GM19397 (cell line): ENCODE results near the gene EID2.

ENCODE experiments used
- ATAC-seq: cut with Tn5 transposase; IDR thresholded peaks from one replicate; pipeline ENCODE4 v1.9.1; 2021; ENCODE audit warnings: mild to moderate bottlenecking, moderate library complexity; ENCODE audit not compliant: unreplicated experiment

EID2 gene

DNA sequence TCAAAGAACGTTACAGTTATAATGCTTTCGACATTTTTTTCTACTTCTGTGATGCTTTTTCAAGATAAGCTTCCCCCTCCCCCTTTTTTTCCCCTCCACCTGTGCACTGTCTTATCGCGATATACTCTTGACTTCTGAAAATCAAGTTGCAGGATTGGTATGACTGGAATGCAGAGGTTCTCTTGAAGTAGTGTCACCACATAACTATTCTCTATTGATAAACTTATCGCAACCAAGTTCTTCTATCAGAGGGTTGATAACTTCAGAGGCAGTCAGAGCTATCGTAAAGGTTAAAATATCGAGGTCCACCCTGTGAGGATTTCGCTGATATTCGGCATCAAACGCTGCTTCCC is 820 bp downstream of the EID2 start:
- no peak for ATAC-seq

DNA sequence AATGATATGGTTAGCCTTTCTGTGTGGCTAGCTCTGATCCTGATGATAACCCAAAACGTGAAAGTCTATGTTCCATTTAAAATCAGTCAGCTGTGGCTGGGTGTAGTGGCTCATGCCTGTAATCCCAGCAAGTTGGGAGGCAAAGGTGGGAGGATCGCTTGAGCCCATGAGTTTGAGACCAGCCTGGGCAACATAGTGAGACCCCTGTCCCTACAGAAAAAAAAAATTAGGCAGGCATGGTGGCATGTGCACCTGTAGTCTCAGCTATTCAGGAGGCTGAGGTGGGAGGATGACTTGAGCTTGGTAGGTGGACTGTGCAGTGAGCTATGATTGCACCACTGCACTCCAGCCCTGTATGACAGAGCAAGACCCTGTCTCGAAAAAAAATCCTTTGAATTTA is 6.2 kb downstream of the EID2 start:
- ATAC-seq, result no peak

- peak; percentile 22 for ATAC-seq
Observed at GRCh38 chr19:39533003-39533512, 6.9 kb downstream of the EID2 start.

- ATAC-seq, result peak; percentile 87
Observed at GRCh38 chr19:39532233-39533002, 7.5 kb downstream of the EID2 start, which contains the start of gene EID2B. Gene EID2B, minus strand, starts transcription at chr19:39532852. Its CDS starts 50 bp downstream, at chr19:39532802.

- ATAC-seq, result no peak
Observed at GRCh38 chr19:39531834-39532232, 8.1 kb downstream of the EID2 start.

GRCh38 chr19:39525205-39525604 is 14.8 kb downstream of the EID2 start:
- no peak for ATAC-seq

GRCh38 chr19:39524495-39524894 is 15.5 kb downstream of the EID2 start:
- no peak for ATAC-seq

GRCh38 chr19:39520541-39521484 is 19.1 kb downstream of the EID2 start:
- ATAC-seq, result no peak

GRCh38 chr19:39518975-39519374 is 21.0 kb downstream of the EID2 start:
- ATAC-seq, result no peak

DNA sequence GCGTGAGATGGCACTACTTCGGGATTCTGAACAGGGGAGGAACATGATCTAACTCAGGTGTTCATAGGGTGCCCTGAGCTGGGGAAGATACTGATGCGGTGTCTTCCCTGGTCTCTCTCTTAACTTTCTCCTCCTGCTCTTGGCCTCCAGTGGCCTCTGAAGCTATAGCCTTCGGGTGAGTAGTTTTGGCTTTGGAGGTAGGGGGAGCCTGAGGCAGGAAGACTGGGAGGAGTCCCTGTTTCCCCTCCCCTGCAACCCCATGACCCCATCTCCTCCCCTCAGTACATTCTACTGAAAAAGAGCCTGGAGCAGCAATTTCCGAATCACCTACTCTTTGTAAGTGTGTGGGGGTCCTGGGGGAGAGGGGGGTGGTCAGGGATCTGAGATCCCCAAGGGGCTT is 21.5 kb downstream of the EID2 start:
- no peak for ATAC-seq

DNA sequence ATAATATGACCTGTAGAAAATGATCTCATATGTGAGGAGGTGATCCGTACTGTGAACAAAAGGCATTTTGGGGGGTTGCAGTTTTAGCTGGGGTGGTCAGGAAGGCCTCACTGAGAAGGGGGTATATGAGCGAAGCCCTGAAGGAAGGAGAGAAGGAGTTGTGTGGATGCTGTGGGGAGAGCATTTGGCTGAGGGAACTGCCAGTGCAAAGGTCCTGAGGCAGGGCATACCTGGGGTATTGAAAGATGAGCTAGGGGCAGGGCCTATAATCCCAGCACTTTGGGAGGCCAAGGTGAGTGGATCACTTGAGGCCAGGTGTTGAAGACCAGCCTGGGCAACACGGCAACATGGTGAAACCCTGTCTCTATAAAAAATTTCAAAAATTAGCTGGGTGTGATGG is 22.5 kb downstream of the EID2 start:
- ATAC-seq, result no peak

DNA sequence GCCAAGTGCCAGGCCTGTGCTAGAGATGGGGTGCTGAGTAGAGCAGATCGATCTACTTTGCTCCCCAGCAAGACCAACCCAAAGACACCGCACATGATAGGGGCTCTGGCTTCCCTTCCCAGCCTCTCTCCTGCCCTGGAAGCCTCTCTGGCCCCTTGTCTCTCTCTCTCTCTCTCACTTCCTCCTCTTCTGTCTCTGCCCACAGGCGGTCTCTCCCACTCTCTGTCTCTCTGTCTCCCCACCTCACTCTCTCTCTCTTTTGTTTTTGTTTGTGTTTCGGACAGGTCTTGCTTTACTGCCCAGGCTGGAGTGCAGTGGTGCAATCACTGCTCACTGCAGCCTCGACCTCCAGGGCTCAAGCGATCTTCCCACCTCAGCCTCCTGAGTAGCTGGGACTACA is 23.7 kb downstream of the EID2 start:
- no peak for ATAC-seq

GRCh38 chr19:39515551-39516191 is 24.3 kb downstream of the EID2 start:
- ATAC-seq, result no peak

- no peak for ATAC-seq
Observed at GRCh38 chr19:39514840-39515550, 25.0 kb downstream of the EID2 start, which contains the start of gene SELENOV. Gene SELENOV, plus strand, starts transcription at chr19:39515139. Its CDS starts 74 bp downstream, at chr19:39515213.

GRCh38 chr19:39512988-39513387 is 27.0 kb downstream of the EID2 start:
- ATAC-seq, result no peak

GRCh38 chr19:39509233-39509632 is 30.7 kb downstream of the EID2 start:
- ATAC-seq, result no peak

DNA sequence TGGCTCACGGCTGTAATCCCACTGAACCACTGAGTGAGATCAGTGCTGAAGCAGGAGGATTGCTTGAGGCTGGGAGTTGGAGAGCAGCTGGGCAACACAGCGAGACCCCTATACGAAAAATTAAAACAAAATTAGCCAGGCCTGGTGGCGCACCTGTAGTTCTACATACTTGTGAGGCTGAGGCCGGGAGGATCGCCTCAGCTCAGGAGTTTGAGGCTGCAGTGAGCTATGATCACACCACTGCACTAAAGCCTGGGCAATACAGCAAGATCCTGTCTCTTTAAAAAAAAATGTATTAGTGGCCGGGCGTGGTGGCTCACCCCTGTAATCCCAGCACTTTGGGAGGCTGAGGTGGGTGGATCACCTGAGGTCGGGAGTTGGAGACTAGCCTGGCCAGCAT is 31.3 kb downstream of the EID2 start:
- no peak for ATAC-seq

GRCh38 chr19:39507715-39508364 is 32.1 kb downstream of the EID2 start:
- ATAC-seq, result no peak

GRCh38 chr19:39506944-39507714 is 32.8 kb downstream of the EID2 start:
- peak; percentile 57 for ATAC-seq
